ENCODE data around the gene ALDH8A1. TPM values are rescaled to one million over a fixed set of nuclear protein-coding genes. Genes with fewer than 3 reads are reported as not detected.

ALDH8A1 gene
- total and polyA plus RNA-seq, 2 of the 13 experiments (the other 11 are each of a cell fraction or from before 2014, with no cell fraction given), result 1.1 to 3.4 TPM

GRCh38 chr6:134868812-134869211 is 81.1 kb downstream of the ALDH8A1 start:
- FAIRE-seq (no peak), ATAC-seq (no peak), DNase-seq (ENCODE audit: low spot score) (no peak)
- CTCF ChIA-PET (ENCODE audit: low intra/inter-chr PET ratio, low total read pairs), result no interaction called here
- H3K9ac ChIP-seq (ENCODE audit: insufficient read depth, low read depth, low read length), result no peak overlapping the region
- no peak for TF ChIP-seq SP2 (CRISPR knock-in tag; IDR thresholded peaks at IDR 0.05)
- TF ChIP-seq ZFP36 (IDR thresholded peaks at IDR 0.05; ENCODE audit: borderline replicate concordance, low read depth, low read length, partially characterized antibody), result no peak
- 73% methylated on average over 3 of the region's 3 CpGs for WGBS (ENCODE audit: low lambda C conversion rate)
- no peak overlapping the region for H3K4me3 ChIP-seq (replicated peaks in 1 of 3; ENCODE audit: insufficient read depth in 1 of 3, low read depth in 2 of 3, low read length in 3 of 3)
- intact Hi-C loops (cut with micrococcal nuclease; ENCODE audit: unreplicated experiment) (no loop called here), in situ Hi-C loops (cut with HindIII; ENCODE audit: extremely low pct_ligation_motif_present, low pct_unique_long_range_greater_than_20kb) (no loop called here)
- no TSS peak for BruUV-seq (replicated peaks)
- H3K4me1 ChIP-seq (ENCODE audit: insufficient read depth, low read length), result peaks cover 6% of the 10 kb centered on the region
- H3K36me3 ChIP-seq (replicated peaks in 1 of 2; ENCODE audit: control insufficient read depth in 1 of 2, insufficient read depth in 2 of 2, low read length in 2 of 2), result no peaks in the 10 kb centered on the region
- POLR2A ChIA-PET, result no interaction called here
- no peak overlapping the region for H2AFZ ChIP-seq (ENCODE audit: low read length)
- no peaks in the 10 kb centered on the region for H3K27me3 ChIP-seq (ENCODE audit: control insufficient read depth in 1 of 2, insufficient read depth in 2 of 2, low read length in 2 of 2)
- H4K20me1 ChIP-seq (ENCODE audit: insufficient read depth, low read length), result no peaks in the 10 kb centered on the region
- H3K79me2 ChIP-seq (ENCODE audit: insufficient read depth, low read length), result no peaks in the 10 kb centered on the region
- no peaks in the 10 kb centered on the region for H3K9me3 ChIP-seq (ENCODE audit: low read length)
- H3K27ac ChIP-seq (ENCODE audit: extremely low read length, insufficient read depth, low read length), result no peak overlapping the region
- H3K4me2 ChIP-seq (ENCODE audit: low read depth, low read length), result no peak overlapping the region

Small RNA genes lying within 50 kb of the gene (microRNA-seq; reads per million reads assigned to microRNA genes)
- gene MIR3662, result 1.4 reads per million

Other genes with a start within 250 kb of the ALDH8A1 start
- 138 and 222 TPM in 2 replicates for gene HBS1L, start 104.7 kb upstream of the ALDH8A1 start, total RNA-seq (2016; rRNA removed; fragmentation: Illumina TruSeq; extraction: Trizol)
- gene HBS1L, start 104.7 kb upstream of the ALDH8A1 start, polyA plus RNA-seq (2011; rRNA removed), result 33.6 and 44.1 TPM in 2 replicates
- gene MYB, start 231.2 kb upstream of the ALDH8A1 start, total RNA-seq (2016; rRNA removed; fragmentation: Illumina TruSeq; extraction: Trizol), result 0.20 and 0.44 TPM in 2 replicates
- gene MYB, start 231.2 kb upstream of the ALDH8A1 start, polyA plus RNA-seq (2011; rRNA removed), result 0.04 TPM in 1 of 2 replicates, not detected in the other

Measured in HepG2 (cell line).